NB4 (cell line): ENCODE data around the gene MTHFD1L.

Experiments
- DNase-seq: peaks from one replicate; pipeline ENCODE4 v3.0.0; 2010; ENCODE audit warnings: low read depth
- H3K4me3 ChIP-seq: one replicate; pipeline ENCODE4 v1.5.1; 2011; ENCODE audit warnings: mild to moderate bottlenecking, low read depth, low read length, moderate library complexity
- CTCF ChIP-seq: IDR thresholded peaks from one replicate; pipeline ENCODE4 v1.5.1; 2012; ENCODE audit warnings: low read depth, low read length
- MAX ChIP-seq: IDR thresholded peaks from 2 replicates; pipeline ENCODE4 v1.6.1; 2011; ENCODE audit warnings: low read depth, low read length
- MYC ChIP-seq: IDR thresholded peaks from 2 replicates; pipeline ENCODE4 v1.6.1; 2011; ENCODE audit warnings: low read depth, low read length
- POLR2A ChIP-seq: IDR thresholded peaks from 2 replicates; pipeline ENCODE4 v1.6.1; 2011; ENCODE audit warnings: mild to moderate bottlenecking; ENCODE audit not compliant: insufficient read length; ENCODE audit errors: extremely low read depth

MTHFD1L gene

GRCh38 chr6:151100326-151100725 is 234.8 kb downstream of the MTHFD1L start:
- TF ChIP-seq CTCF (no peak), POLR2A (no peak), MYC (no peak), MAX (no peak)
- no peak for DNase-seq

GRCh38 chr6:151101161-151101815 is 235.8 kb downstream of the MTHFD1L start:
- TF ChIP-seq MYC (no peak), POLR2A (no peak), MAX (no peak), CTCF (no peak)
- H3K4me3 ChIP-seq: no peak overlapping the region
- no peak for DNase-seq

More at GRCh38 chr6:151100326-151100725, 234.8 kb downstream of the MTHFD1L start:
- H3K4me3 ChIP-seq: no peak overlapping the region

- DNase-seq: no peak
- H3K4me3 ChIP-seq: no peak overlapping the region
- TF ChIP-seq CTCF (no peak), MAX (no peak)
Measured at GRCh38 chr6:151101816-151102694, 236.6 kb downstream of the MTHFD1L start.

GRCh38 chr6:151103266-151103665 is 237.8 kb downstream of the MTHFD1L start:
- no peak for DNase-seq
- no peak overlapping the region for H3K4me3 ChIP-seq

GRCh38 chr6:151107897-151108427 is 242.5 kb downstream of the MTHFD1L start:
- no peak for DNase-seq
- no peak overlapping the region for H3K4me3 ChIP-seq
- TF ChIP-seq POLR2A (no peak), MYC (no peak), MAX (no peak), CTCF (no peak)

More at GRCh38 chr6:151103266-151103665, 237.8 kb downstream of the MTHFD1L start:
- TF ChIP-seq CTCF (no peak), POLR2A (no peak), MYC (no peak)
